Lower leg skin (tissue), 3 donors: ENCODE measurements around the gene MCAT.

Experiments used
- POLR2A ChIP-seq, 2 donors: fragments of 450-650 bp; IDR thresholded peaks; one replicate each; pipeline ENCODE4 v1.6.1; 2016 to 2017; ENCODE audit warnings: antibody characterized with exemption in 2 of 2, mild to moderate bottlenecking in 1 of 2, moderate library complexity in 1 of 2
- TF ChIP-seq, protein P1 (sequence below), 3 donors: fragments of 450-650 bp; IDR thresholded peaks; one replicate each; pipeline ENCODE4 v1.5.1; 2016; ENCODE audit warnings: antibody characterized with exemption in 3 of 3, mild to moderate bottlenecking in 3 of 3, moderate library complexity in 2 of 3

DNA sequence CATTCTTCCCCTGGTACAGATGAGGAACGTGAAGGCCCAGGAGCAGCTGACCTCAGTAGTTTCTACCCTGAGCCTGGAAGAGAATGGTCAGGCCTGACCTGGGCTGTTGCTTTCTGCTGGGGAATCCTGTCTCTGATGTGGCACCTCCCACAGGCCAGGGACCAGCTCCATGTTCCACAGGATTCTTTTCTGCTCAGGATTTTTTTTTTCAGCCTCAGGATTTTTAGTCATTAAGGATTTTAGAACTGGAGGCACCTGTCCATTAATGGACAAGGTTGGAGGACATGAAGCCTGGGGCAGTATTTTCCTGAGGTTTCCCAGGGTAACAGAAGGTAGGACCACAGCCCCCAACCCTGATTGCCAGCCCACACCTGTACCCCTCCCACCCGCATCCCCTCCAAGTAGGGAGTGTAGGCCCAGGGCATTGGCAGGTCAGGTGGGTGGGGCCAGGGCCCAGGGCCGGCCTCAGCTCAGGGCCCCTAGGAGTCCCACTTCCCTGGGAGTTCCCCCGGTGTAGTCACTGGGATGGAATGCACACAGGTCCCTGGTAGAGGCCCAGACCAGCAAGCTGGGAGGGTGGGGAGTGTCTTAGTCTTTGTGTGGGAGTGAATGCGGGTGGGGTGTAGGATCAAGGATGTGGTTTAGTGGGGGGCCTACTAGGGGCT, 16.6 kb downstream of the MCAT start:
- TF ChIP-seq, protein P1, sequence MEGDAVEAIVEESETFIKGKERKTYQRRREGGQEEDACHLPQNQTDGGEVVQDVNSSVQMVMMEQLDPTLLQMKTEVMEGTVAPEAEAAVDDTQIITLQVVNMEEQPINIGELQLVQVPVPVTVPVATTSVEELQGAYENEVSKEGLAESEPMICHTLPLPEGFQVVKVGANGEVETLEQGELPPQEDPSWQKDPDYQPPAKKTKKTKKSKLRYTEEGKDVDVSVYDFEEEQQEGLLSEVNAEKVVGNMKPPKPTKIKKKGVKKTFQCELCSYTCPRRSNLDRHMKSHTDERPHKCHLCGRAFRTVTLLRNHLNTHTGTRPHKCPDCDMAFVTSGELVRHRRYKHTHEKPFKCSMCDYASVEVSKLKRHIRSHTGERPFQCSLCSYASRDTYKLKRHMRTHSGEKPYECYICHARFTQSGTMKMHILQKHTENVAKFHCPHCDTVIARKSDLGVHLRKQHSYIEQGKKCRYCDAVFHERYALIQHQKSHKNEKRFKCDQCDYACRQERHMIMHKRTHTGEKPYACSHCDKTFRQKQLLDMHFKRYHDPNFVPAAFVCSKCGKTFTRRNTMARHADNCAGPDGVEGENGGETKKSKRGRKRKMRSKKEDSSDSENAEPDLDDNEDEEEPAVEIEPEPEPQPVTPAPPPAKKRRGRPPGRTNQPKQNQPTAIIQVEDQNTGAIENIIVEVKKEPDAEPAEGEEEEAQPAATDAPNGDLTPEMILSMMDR (IDR thresholded peaks at IDR 0.05), result no peak
- TF ChIP-seq POLR2A (IDR thresholded peaks at IDR 0.05), result no peak
